ENCODE results near the gene MACROD2. TPM values are rescaled to one million over a fixed set of nuclear protein-coding genes. Genes with fewer than 3 reads are reported as not detected.

Gene MACROD2
- total and polyA plus RNA-seq, 2 of the 4 experiments (the other 2 are of a cell fraction): not detected

- Histone ChIP-seq H2BK20ac (ENCODE audit: low read depth, low read length) (no peak overlapping the region), H3K9me1 (ENCODE audit: insufficient read depth, low read length) (no peaks in the 10 kb centered on the region), H3K4me1 (ENCODE audit: control insufficient read depth, insufficient read depth, low read length) (no peaks in the 10 kb centered on the region), H3K9ac (ENCODE audit: low read depth, low read length) (no peak overlapping the region), H4K8ac (ENCODE audit: low read depth in 2 of 2, low read length in 2 of 2) (no peak overlapping the region), H2BK15ac (ENCODE audit: low read depth, low read length) (no peak overlapping the region), H3K36me3 (ENCODE audit: control insufficient read depth, insufficient read depth, low read length) (no peaks in the 10 kb centered on the region), H2AFZ (replicated peaks; ENCODE audit: low read length, poor library complexity) (no peak overlapping the region), H3K14ac (replicated peaks; ENCODE audit: low read depth, low read length) (no peak overlapping the region), H2BK5ac (ENCODE audit: low read depth, low read length, poor library complexity, severe bottlenecking) (no peak overlapping the region), H3K9me3 (ENCODE audit: control insufficient read depth, insufficient read depth, low read length) (peaks cover 17% of the 10 kb centered on the region), H4K5ac (ENCODE audit: low read depth, low read length) (no peak overlapping the region), H3K23ac (ENCODE audit: low read depth, low read length) (no peak overlapping the region), H2AK9ac (replicated peaks; ENCODE audit: low read depth, low read length, poor library complexity) (no peak overlapping the region), H2AK5ac (ENCODE audit: low read depth, low read length) (no peak overlapping the region), H3K4me2 (ENCODE audit: low read depth, low read length) (no peak overlapping the region), H4K91ac (ENCODE audit: insufficient read depth, low read depth, low read length) (no peak overlapping the region), H3K4ac (ENCODE audit: low read depth, low read length) (no peak overlapping the region), H3K4me3 (ENCODE audit: insufficient read depth, low read depth, low read length) (no peak overlapping the region), H3K18ac (ENCODE audit: low read depth, low read length) (no peak overlapping the region), H4K20me1 (ENCODE audit: insufficient read depth, low read length) (no peaks in the 10 kb centered on the region), H3K79me1 (ENCODE audit: low read depth in 1 of 2, low read length in 2 of 2) (no peaks in the 10 kb centered on the region), H2BK120ac (ENCODE audit: low read depth, low read length) (no peak overlapping the region), H3K27me3 (ENCODE audit: control insufficient read depth, insufficient read depth, low read length) (no peaks in the 10 kb centered on the region), H3K27ac (ENCODE audit: insufficient read depth, low read length) (no peak overlapping the region), H3K56ac (ENCODE audit: extremely low read depth, insufficient read depth, low read length) (no peak overlapping the region)
- WGBS, 2 experiments (ENCODE audit: extremely low coverage in 2 of 2, insufficient read length in 1 of 2): no CpG with 5 or more reads among the region's 5 CpGs
- CTCF ChIA-PET: no interaction called here
- intact Hi-C loops (cut with micrococcal nuclease): no loop called here
- BruUV-seq (replicated peaks): no TSS peak
- TF ChIP-seq MAZ (IDR thresholded peaks at IDR 0.05; ENCODE audit: borderline replicate concordance, low read depth, low read length) (no peak), SMC3 (IDR thresholded peaks at IDR 0.05; ENCODE audit: low read depth, low read length) (no peak), ELK1 (IDR thresholded peaks at IDR 0.05; ENCODE audit: borderline replicate concordance, low read depth, low read length) (no peak)
- dilution Hi-C loops (cut with HindIII; ENCODE audit: low sequenced_read_pairs, unreplicated experiment): no loop called here
- in situ Hi-C loops (cut with MboI; ENCODE audit: low sequenced_read_pairs): no loop called here
- POLR2A ChIA-PET (ENCODE audit: unreplicated experiment): no interaction called here
- DNase-seq (no peak), ATAC-seq (ENCODE audit: low read depth) (no peak)
Measured at GRCh38 chr20:15064741-15065140, 1069.4 kb downstream of the MACROD2 start.

Measured in IMR-90 (cell line).